Testis (tissue), 2 donors: ENCODE measurements around the gene ADAMTS8.

Experiments
- POLR2A ChIP-seq: fragments of 450-650 bp; IDR thresholded peaks from one replicate; pipeline ENCODE4 v1.6.1; 2017; ENCODE audit warnings: antibody characterized with exemption, mild to moderate bottlenecking, moderate library complexity
- TF ChIP-seq, protein P1 (sequence below), 3 experiments: fragments of 450-650 bp in 2 of 3; fragments of 200-600 bp in 1 of 3; sonication (generic) in 1 of 3; IDR thresholded peaks; one replicate each; pipeline ENCODE4 v1.5.1; 2016 to 2019; ENCODE audit warnings: antibody characterized with exemption in 3 of 3, mild to moderate bottlenecking in 2 of 3, moderate library complexity in 1 of 3

GRCh38 chr11:130459521-130459920 lies 31.1 kb upstream of the ADAMTS8 start:
- TF ChIP-seq, protein P1, sequence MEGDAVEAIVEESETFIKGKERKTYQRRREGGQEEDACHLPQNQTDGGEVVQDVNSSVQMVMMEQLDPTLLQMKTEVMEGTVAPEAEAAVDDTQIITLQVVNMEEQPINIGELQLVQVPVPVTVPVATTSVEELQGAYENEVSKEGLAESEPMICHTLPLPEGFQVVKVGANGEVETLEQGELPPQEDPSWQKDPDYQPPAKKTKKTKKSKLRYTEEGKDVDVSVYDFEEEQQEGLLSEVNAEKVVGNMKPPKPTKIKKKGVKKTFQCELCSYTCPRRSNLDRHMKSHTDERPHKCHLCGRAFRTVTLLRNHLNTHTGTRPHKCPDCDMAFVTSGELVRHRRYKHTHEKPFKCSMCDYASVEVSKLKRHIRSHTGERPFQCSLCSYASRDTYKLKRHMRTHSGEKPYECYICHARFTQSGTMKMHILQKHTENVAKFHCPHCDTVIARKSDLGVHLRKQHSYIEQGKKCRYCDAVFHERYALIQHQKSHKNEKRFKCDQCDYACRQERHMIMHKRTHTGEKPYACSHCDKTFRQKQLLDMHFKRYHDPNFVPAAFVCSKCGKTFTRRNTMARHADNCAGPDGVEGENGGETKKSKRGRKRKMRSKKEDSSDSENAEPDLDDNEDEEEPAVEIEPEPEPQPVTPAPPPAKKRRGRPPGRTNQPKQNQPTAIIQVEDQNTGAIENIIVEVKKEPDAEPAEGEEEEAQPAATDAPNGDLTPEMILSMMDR (IDR thresholded peaks at IDR 0.05), result no peak
- no peak for TF ChIP-seq POLR2A
